Omental fat pad (tissue), 4 donors: Measurements from ENCODE around the gene EML1. TPM values are rescaled to one million over a fixed set of nuclear protein-coding genes. Genes with fewer than 3 reads are reported as not detected.

ENCODE experiments used
- ATAC-seq: fragments of 150-250 bp; one replicate; pipeline ENCODE4 v1.9.1; 2016; ENCODE audit warnings: mild to moderate bottlenecking, moderate library complexity; ENCODE audit not compliant: low FRiP score
- DNase-seq: peaks from one replicate; pipeline ENCODE4 v3.0.0-alpha.2; 2019; ENCODE audit warnings: low spot score
- CTCF ChIP-seq, 3 donors: fragments of 450-650 bp; IDR thresholded peaks; one replicate each; pipeline ENCODE4 v1.5.1; 2016 to 2017; ENCODE audit warnings: antibody characterized with exemption in 3 of 3, mild to moderate bottlenecking in 3 of 3, moderate library complexity in 2 of 3
- total RNA-seq, 4 donors: library from RNA; depleted of rRNA; stranded (reverse); fragments of >200 nt; gene quantifications; one replicate each; pipeline ENCODE4 v1.1.0, GENCODE V29; 2016

EML1 gene
- 10 to 100 TPM; 33.2 to 88.0 (median 43.5) TPM for total RNA-seq

- DNase-seq (no peak), ATAC-seq (peak; percentile 96)
- TF ChIP-seq CTCF (IDR thresholded peaks at IDR 0.05): no peak
These were observed at the start of gene EML1 for GRCh38 chr14:99793213-99794150. Gene EML1 (plus strand): TSS chr14:99793413. CDS start chr14:99793477, 64 bp downstream.

GRCh38 chr14:99744199-99744872 lies 48.9 kb upstream of the EML1 start:
- no peak for DNase-seq
- TF ChIP-seq CTCF (IDR thresholded peaks at IDR 0.05): no peak
- peak; percentile 13 for ATAC-seq

GRCh38 chr14:99744873-99745224 lies 48.4 kb upstream of the EML1 start:
- no peak for TF ChIP-seq CTCF (IDR thresholded peaks at IDR 0.05)
- DNase-seq (no peak), ATAC-seq (peak; percentile 2)

GRCh38 chr14:99745307-99745951 lies 47.8 kb upstream of the EML1 start:
- no peak for DNase-seq
- no peak for TF ChIP-seq CTCF (IDR thresholded peaks at IDR 0.05)
- no peak for ATAC-seq

- DNase-seq: no peak
- no peak for TF ChIP-seq CTCF (IDR thresholded peaks at IDR 0.05)
- no peak for ATAC-seq
These were observed 46.0 kb upstream of the EML1 start for GRCh38 chr14:99747167-99747566.

GRCh38 chr14:99747582-99748330 lies 45.5 kb upstream of the EML1 start:
- no peak for TF ChIP-seq CTCF (IDR thresholded peaks at IDR 0.05)
- ATAC-seq (no peak), DNase-seq (no peak)
